ENCODE results near the gene MRPL37. TPM values are rescaled to one million over a fixed set of nuclear protein-coding genes. Genes with fewer than 3 reads are reported as not detected.

Gene MRPL37
- total and polyA plus RNA-seq, 2 of the 8 experiments (the other 6 are each of a cell fraction or from before 2014, with no cell fraction given), result 45.5 to 126 TPM

- no peak for TF ChIP-seq SAP30 (IDR thresholded peaks at IDR 0.05; ENCODE audit: insufficient read depth, insufficient replicate concordance, low read length)
Measured at GRCh38 chr1:54248966-54249365, 49.0 kb downstream of the MRPL37 start (continued).

Data from H1 (cell line).